ENCODE measurements around the gene PGAP2.
"Not testable (repeated sequence)": the region's sequence is repeated elsewhere in the genome, so short reads cannot be mapped to it uniquely, and the experiment has no call there.

PGAP2 gene

DNA sequence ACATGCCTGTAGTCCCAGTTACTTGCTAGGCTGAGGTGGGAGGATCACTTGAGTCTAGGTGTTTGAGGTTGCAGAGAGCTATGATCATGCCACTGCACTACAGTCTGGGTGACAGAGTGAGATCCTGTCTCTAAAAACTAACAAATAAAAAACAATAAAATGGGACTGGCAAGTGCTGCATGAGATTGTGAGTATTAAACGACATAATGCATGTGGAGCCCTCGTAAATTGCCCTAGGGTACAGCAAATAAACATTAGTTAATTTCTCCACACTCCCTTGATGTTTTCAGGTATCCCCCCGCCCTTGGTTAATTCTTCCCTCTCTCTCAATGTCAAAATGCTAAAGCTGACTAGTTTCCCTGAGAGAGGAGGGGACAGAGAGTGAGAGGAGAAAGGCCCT is 37.3 kb downstream of the PGAP2 start:
- Histone ChIP-seq H3K4me3 (no peak overlapping the region), H3K27ac (no peak overlapping the region)

DNA sequence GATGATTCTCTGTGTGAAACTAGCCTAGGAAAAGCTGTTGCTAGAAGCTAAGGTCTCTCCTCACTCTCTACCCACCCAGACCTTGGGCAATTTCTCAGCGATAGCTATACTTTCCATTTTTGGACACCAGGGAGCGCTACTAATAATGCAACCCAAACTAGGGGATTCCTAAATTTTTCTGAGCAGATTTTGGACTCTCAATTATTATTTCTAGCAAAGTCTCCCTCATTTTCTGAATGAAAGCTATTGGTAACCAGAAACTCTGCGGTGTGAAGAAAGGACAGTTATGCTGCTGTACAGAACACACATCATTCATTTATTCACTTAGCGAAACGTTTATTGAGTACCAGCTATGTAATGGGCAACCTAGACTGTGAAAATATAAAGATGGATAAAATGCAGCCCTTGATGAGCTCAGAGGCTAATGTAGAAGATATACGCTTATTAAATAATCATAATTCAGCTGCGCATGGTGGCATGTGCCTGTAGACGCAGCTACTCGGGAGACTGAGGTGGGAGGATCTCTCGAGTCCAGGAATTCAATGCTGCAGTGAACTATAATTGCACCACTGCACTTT is 41.0 kb downstream of the PGAP2 start:
- no peak overlapping the region for H3K27ac ChIP-seq
- H3K4me3 ChIP-seq = no peak overlapping the region

DNA sequence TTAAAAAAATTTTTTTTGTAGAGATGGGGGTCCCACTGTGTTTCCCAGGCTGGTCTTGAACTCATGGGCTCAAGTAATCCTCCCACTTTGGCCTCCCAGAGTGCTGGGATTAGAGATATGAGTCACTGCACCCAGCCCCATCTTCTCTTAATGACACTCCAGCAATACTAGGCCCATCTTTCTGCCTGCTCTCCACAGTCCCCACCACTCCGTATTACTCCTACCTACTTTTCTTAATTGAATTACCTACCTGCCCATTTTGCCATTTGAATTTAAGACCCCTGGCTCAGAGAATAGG is 45.1 kb downstream of the PGAP2 start:
- peak overlapping the region in 20 of 21 experiments; percentile 86 to 99 (median 98) for H3K27ac ChIP-seq
- H3K4me3 ChIP-seq = no peak overlapping the region

- Histone ChIP-seq H3K4me3 (peak overlapping the region in 5 of 7 experiments; percentile 90 to 97 (median 94)), H3K27ac (peak overlapping the region in 20 of 21 experiments; percentile 86 to 99 (median 98))
Observed at GRCh38 chr11:3853899-3854659, 45.7 kb downstream of the PGAP2 start.

GRCh38 chr11:3854660-3854976 is 46.3 kb downstream of the PGAP2 start:
- Histone ChIP-seq H3K27ac (peak overlapping the region in 20 of 21 experiments; percentile 86 to 99 (median 98)), H3K4me3 (peak overlapping the region; percentile 63 to 97 (median 92))

DNA sequence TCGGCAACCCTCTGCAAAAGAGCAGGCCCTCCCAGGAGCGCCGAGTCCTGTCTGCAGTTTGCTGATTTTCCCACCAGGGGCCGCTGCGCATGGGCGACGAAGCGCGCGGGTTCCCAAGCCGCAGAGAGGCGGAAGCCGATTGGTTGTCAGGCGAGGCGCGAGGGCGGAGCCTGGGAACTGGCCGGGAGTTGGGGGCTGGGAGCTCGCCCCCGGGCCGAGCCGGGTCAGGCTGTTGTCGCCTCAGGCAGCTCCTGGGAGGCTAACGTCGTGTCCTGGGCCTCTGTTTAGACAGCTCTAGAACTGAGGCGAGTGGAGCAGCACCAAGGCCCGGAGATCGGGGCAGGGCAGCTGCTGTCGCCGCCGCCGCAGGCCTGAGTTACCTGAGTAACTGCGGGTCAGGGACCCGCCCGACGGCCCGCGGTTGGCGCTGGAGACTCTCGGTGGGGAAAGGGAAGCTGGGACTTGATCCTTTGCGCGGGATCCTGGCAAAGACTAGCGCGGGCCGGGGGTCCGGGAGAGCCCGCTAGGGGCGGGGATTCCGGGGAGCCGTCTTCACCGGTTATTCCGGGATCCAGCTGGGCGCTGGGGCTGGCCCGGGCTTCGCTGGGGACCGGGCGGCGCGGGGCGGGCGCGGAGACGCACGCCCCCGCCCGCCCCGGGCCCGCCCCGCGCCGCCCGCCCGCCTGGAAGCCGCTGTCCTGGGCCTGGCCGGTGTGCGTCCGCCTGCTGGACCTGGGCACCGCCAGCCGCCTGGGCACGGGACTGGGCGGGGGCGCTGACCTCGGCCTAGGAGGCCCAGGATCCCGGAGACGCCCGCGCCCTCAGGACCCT is 46.8 kb downstream of the PGAP2 start, which contains the start of gene STIM1:
Gene STIM1, plus strand, starts transcription at position 688 of the 831 bp plus-strand sequence. CDS start 607 bp downstream, outside the sequence.
- Histone ChIP-seq H3K27ac (peak within 1 kb of the TSS; percentile 71 to 99 (median 98)), H3K4me3 (peak within 1 kb of the TSS; percentile 63 to 97 (median 92))

GRCh38 chr11:3855808-3856491 is 47.6 kb downstream of the PGAP2 start:
- Histone ChIP-seq H3K4me3 (peak overlapping the region; percentile 63 to 97 (median 92)), H3K27ac (peak overlapping the region; percentile 70 to 99 (median 98))

DNA sequence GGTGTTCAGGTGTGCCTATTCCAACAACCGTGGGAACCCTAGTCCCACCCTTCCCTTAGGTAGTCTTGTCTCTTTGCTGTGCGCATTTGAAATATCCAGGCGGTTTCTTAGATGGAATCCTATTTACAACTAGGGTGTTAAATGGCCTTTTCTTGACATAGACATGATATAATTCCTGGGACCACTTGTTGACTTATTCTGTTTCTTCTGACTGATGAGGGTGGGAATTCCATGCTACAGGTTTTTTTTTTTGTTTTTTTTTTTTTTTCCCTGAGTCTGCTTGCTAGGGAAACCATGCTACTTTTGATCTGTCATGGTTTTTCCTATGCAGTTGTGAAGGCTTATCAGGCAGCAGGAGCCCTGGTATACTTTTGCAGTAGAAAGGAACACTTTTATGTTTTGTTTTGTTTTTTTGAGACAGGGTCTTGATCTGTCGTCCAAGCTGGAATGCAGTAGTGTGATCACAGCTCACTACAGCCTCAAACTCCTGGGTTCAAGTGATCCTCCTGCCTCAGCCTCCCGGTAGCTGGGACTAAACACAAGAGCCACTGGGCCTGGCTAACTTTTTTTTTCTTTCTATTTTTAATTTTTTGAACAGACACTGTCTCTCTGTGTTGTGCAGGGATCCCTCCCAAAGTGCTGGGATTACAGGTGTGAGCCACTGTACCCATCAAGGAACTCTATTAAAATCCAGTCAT is 48.6 kb downstream of the PGAP2 start:
- Histone ChIP-seq H3K27ac (peak overlapping the region in 13 of 21 experiments; percentile 3 to 99 (median 98)), H3K4me3 (peak overlapping the region in 6 of 7 experiments; percentile 63 to 95 (median 92))

DNA sequence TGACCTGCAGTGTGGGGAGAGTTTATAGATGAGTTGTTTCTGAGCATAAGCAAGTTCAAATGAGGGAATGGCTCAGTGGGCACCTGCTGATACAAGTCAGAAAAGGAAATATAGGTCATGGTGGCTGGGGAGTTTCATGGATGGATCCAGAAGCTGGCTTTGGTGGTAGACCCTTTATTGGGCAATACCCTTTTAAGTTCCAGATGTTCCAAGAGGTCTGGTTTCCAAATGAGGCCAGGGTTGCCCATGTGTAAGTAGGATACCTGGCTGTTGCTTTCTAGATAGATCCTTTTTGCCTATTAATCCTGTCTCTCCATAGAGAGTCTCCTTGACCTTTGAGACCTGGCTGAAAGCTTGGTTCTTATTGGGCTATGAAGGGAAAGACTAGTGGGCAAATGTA is 49.3 kb downstream of the PGAP2 start:
- peak overlapping the region in 5 of 21 experiments; percentile 19 to 98 (median 49) for H3K27ac ChIP-seq
- H3K4me3 ChIP-seq = peak overlapping the region in 3 of 7 experiments; percentile 14 to 92 (median 91)

DNA sequence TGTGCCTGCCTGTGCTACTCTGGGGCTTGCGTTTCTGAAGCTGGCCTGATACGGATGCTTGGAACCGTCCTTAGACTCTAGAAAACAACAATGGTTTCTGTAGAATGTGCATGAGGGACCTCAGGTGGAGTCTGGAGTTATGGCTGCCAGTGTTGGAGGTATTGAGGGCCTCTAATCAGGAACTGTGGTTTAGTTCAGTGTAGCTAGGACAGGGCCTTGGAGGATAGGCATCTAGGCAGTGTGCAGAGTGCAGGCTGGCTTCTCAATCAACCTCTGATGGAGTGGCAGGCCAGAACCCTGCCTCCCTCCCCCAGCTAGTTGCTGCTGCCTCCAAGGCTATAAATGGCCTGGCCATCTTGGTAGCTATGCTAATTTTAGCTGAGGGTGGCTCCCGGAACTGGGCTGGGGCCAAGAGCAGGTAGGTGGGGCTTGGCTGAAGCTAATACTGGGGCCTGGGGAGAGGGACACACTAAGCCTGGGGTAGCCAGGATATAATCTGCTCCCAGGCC is 51.1 kb downstream of the PGAP2 start:
- H3K27ac ChIP-seq = peak overlapping the region in 7 of 21 experiments; percentile 10 to 55 (median 23)
- no peak overlapping the region for H3K4me3 ChIP-seq

GRCh38 chr11:3860375-3860774 is 52.0 kb downstream of the PGAP2 start:
- Histone ChIP-seq H3K27ac (peak overlapping the region in 3 of 21 experiments; percentile 17 to 72 (median 31)), H3K4me3 (no peak overlapping the region)

DNA sequence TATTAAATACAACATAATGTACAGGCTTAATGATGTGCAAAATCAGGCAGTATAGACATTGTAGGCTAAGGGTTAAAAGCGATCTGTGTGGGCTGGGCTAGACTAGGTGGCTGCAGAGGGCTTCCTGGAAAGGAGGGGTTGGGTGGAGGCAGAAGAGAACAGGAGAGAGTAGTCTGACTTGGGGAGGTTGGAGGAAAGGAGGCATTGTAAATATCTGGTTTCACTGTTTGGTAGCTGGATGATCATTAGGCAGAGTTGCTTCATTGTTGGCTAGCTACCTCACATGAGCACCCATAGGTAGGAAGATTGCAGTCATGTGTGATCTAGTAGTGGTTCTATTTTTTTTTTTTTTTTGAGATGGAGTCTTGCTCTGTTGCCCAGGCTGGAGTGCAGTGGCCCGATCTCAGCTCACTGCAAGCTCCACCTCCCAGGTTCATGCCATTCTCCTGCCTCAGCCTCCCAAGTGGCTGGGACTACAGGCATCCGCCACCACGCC is 52.6 kb downstream of the PGAP2 start:
- H3K27ac ChIP-seq = peak overlapping the region in 4 of 21 experiments; percentile 17 to 72 (median 32)
- not testable (repeated sequence) for H3K4me3 ChIP-seq

GRCh38 chr11:3861683-3862082 is 53.3 kb downstream of the PGAP2 start:
- Histone ChIP-seq H3K27ac (no peak overlapping the region), H3K4me3 (no peak overlapping the region)

- no peak overlapping the region for H3K4me3 ChIP-seq
- peak overlapping the region in 15 of 21 experiments; percentile 8 to 79 (median 48) for H3K27ac ChIP-seq
Observed at GRCh38 chr11:3865388-3866193, 57.2 kb downstream of the PGAP2 start.

DNA sequence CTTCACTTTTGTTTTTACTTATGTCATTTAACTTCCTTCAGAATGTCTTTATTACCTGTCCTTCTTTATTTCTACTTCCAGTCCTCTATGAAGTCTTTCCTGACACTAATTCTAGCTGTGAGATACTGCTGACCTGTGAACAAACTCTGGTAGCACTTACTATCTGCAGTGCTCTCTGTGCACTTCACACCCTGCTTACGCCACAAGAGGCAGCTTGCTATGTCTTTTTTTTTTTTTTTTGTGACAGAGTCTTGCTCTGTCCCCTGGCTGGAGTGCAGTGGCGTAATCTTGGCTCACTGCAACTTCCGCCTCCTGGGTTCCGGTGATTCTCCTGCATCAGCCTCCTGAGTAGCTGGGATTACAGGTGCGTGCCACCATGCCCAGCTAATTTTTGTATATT is 57.8 kb downstream of the PGAP2 start:
- no peak overlapping the region for H3K4me3 ChIP-seq
- peak overlapping the region in 7 of 21 experiments; percentile 15 to 79 (median 53) for H3K27ac ChIP-seq

DNA sequence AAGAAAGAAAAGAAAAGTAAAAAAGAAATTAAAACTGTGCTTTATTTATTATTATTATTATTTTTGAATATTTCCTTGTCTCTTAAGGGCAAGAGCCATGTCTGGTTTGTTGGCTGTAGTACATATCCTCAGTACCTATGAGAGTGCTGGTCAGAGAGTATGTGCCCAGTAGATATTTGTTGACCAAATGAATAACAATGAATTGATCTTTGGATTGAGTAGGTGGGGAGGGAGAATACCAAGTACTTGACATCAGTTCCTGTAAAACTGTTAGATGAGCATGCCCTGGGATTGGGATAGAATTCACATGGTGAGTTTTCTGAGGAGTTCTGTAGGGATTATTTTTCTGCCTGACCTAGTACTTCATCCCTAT is 58.5 kb downstream of the PGAP2 start:
- H3K4me3 ChIP-seq = no peak overlapping the region
- peak overlapping the region in 4 of 21 experiments; percentile 5 to 79 (median 60) for H3K27ac ChIP-seq

GRCh38 chr11:3867209-3868091 is 59.1 kb downstream of the PGAP2 start:
- no peak overlapping the region for H3K4me3 ChIP-seq
- H3K27ac ChIP-seq = peak overlapping the region in 9 of 21 experiments; percentile 5 to 70 (median 50)
